ENCODE results near the gene IER5L. TPM values are rescaled to one million over a fixed set of nuclear protein-coding genes. Genes with fewer than 3 reads are reported as not detected.

IER5L gene
- total and polyA plus RNA-seq, 9 of the 15 experiments (the other 6 are each of a cell fraction or from before 2014, with no cell fraction given), result 0.14 to 11.9 (median 0.52) TPM

- TF ChIP-seq PKNOX1 (IDR thresholded peaks at IDR 0.05) (peak; percentile 11; the same call in 1 of the 2 replicates), ID3 (CRISPR knock-in tag; IDR thresholded peaks at IDR 0.05) (no peak), ID3 (tag; IDR thresholded peaks at IDR 0.05) (no peak), THRA (IDR thresholded peaks at IDR 0.05) (no peak), TEAD1 (CRISPR knock-in tag; IDR thresholded peaks at IDR 0.05) (no peak), CEBPB (tag; IDR thresholded peaks at IDR 0.05) (peak; percentile 96), NEUROD1 (IDR thresholded peaks at IDR 0.05; ENCODE audit: borderline replicate concordance, low read depth, low read length, partially characterized antibody) (no peak), NFYB (IDR thresholded peaks at IDR 0.05; ENCODE audit: extremely low read depth, insufficient read length) (peak; percentile 63)
These were observed 15.4 kb downstream of the IER5L start (continued) for GRCh38 chr9:129162497-129163197.

Data from K562 (cell line).